GM18498 (cell line): Measurements from ENCODE around the gene SPPL2B.

Experiments used
- ATAC-seq: cut with Tn5 transposase; IDR thresholded peaks from one replicate; pipeline ENCODE4 v1.9.1; 2021; ENCODE audit warnings: mild to moderate bottlenecking, moderate library complexity; ENCODE audit not compliant: unreplicated experiment

The SPPL2B gene

GRCh38 chr19:2353159-2353886, 24.8 kb downstream of the SPPL2B start:
- ATAC-seq: no peak

- ATAC-seq: no peak
Measured at GRCh38 chr19:2353887-2354592, 25.6 kb downstream of the SPPL2B start.

GRCh38 chr19:2354670-2355069, 26.2 kb downstream of the SPPL2B start:
- ATAC-seq: no peak

- ATAC-seq: no peak
Measured at GRCh38 chr19:2355168-2356035, 26.9 kb downstream of the SPPL2B start.

GRCh38 chr19:2356036-2356646, 27.7 kb downstream of the SPPL2B start:
- ATAC-seq: no peak

GRCh38 chr19:2357279-2358206, 29.1 kb downstream of the SPPL2B start:
- ATAC-seq: no peak

- ATAC-seq: no peak
Measured at GRCh38 chr19:2358548-2359173, 30.2 kb downstream of the SPPL2B start.

GRCh38 chr19:2359992-2360685, 31.7 kb downstream of the SPPL2B start, which contains the start of gene TMPRSS9:
Gene TMPRSS9, plus strand, starts transcription at chr19:2360265. Its CDS starts 29,521 bp downstream, at chr19:2389786.
- ATAC-seq: no peak

GRCh38 chr19:2360833-2361232, 32.3 kb downstream of the SPPL2B start:
- ATAC-seq: no peak

- no peak for ATAC-seq
Measured at GRCh38 chr19:2361246-2362045, 33.0 kb downstream of the SPPL2B start.

- no peak for ATAC-seq
Measured at GRCh38 chr19:2362046-2362969, 33.8 kb downstream of the SPPL2B start.

GRCh38 chr19:2362970-2363300, 34.5 kb downstream of the SPPL2B start:
- ATAC-seq: no peak

- no peak for ATAC-seq
Measured at GRCh38 chr19:2363419-2363818, 34.9 kb downstream of the SPPL2B start.

GRCh38 chr19:2365201-2365970, 36.9 kb downstream of the SPPL2B start:
- ATAC-seq: no peak

GRCh38 chr19:2371656-2372055, 43.2 kb downstream of the SPPL2B start:
- no peak for ATAC-seq

- ATAC-seq: no peak
Measured at GRCh38 chr19:2372076-2372612, 43.7 kb downstream of the SPPL2B start.
